Medulla oblongata (tissue), 1 donor: ENCODE results near the gene ANAPC16.
"Not testable (repeated sequence)": the region's sequence is repeated elsewhere in the genome, so short reads cannot be mapped to it uniquely, and the experiment has no call there.

Experiments used
- DNase-seq: peaks from one replicate; pipeline ENCODE4 v3.0.0-alpha.2; 2015; ENCODE audit errors: extremely low spot score

The ANAPC16 gene

GRCh38 chr10:72277996-72278667 lies 62.3 kb downstream of the ANAPC16 start:
- DNase-seq: no peak

GRCh38 chr10:72278668-72279393 lies 63.0 kb downstream of the ANAPC16 start:
- DNase-seq: no peak

GRCh38 chr10:72279587-72279986 lies 63.8 kb downstream of the ANAPC16 start:
- not testable (repeated sequence) for DNase-seq

- no peak for DNase-seq
Observed at GRCh38 chr10:72283131-72283530, 67.3 kb downstream of the ANAPC16 start.
